K562 (cell line): ENCODE measurements around the gene BAG2. TPM values are rescaled to one million over a fixed set of nuclear protein-coding genes. Genes with fewer than 3 reads are reported as not detected.
A peak's percentile ranks its signal among the peaks of the same experiment; 100 is the strongest.

ENCODE experiments used
- BRD4 ChIP-seq: fragments of 200-600 bp; sonication (generic); IDR thresholded peaks from 2 replicates; pipeline ENCODE4 v1.6.1; 2017; ENCODE audit warnings: inconsistent platforms
- BRF2 ChIP-seq: IDR thresholded peaks from 3 replicates; pipeline ENCODE4 v1.6.1; 2011; ENCODE audit warnings: borderline replicate concordance, mild to moderate bottlenecking; ENCODE audit not compliant: insufficient read length, insufficient read depth
- POLR2B ChIP-seq: fragments of 450-650 bp; IDR thresholded peaks from 2 replicates; pipeline ENCODE4 v1.6.1; 2018; ENCODE audit warnings: low read depth; ENCODE audit not compliant: partially characterized antibody
- RBM15 ChIP-seq: fragments of 200-400 bp; formaldehyde crosslinking; IDR thresholded peaks from 2 replicates; pipeline ENCODE4 v1.6.1; 2018; ENCODE audit warnings: mild to moderate bottlenecking, low read length, moderate library complexity; ENCODE audit not compliant: insufficient read depth
- XRCC5 ChIP-seq: fragments of 200-400 bp; formaldehyde crosslinking; IDR thresholded peaks from 2 replicates; pipeline ENCODE4 v1.6.1; 2017; ENCODE audit warnings: low read depth, mild to moderate bottlenecking, low read length
- ZNF444 ChIP-seq: fragments of 250-450 bp; sonication (Bioruptor Pico); IDR thresholded peaks from 2 replicates; pipeline ENCODE4 v1.4.0; 2020; ENCODE audit warnings: mild to moderate bottlenecking, moderate library complexity
- polyA plus RNA-seq, 8 experiments: library from polyadenylated mRNA; depleted of rRNA in 4 of 8; stranded (reverse) in 5 of 8; unstranded in 3 of 8; fragments of >200 nt; fragmentation: Nextera tagmentation in 2 of 8; fragmentation: Illumina TruSeq in 1 of 8; extraction: Ambion mirVana in 2 of 8; extraction: Trizol in 1 of 8; gene quantifications; 2 replicates each; pipeline versions ENCODE4 v1.2.1 to v1.2.3, GENCODE V29; 2011 to 2014; ENCODE audit warnings: inconsistent platforms in 1 of 8, missing spikeins in 1 of 8
- total RNA-seq, 7 experiments: library from RNA; depleted of rRNA in 6 of 7; stranded (reverse); fragments of >200 nt in 6 of 7; fragmentation: Illumina TruSeq in 2 of 7; extraction: Trizol in 2 of 7; gene quantifications; 2 replicates each; pipeline versions ENCODE4 v1.2.1 to v1.2.3, GENCODE V29; 2011 to 2021; ENCODE audit warnings: low replicate concordance in 1 of 7
- TF ChIP-seq, protein P1 (sequence below): sonication (generic); formaldehyde crosslinking; IDR thresholded peaks from 2 replicates; pipeline ENCODE4 v1.8.1; 2023; ENCODE audit warnings: missing genetic modification reagents, mild to moderate bottlenecking, borderline replicate concordance
- TF ChIP-seq, protein P2 (sequence below): fragments of 200-600 bp; sonication (generic); IDR thresholded peaks from one replicate; pipeline ENCODE4 v1.6.1; 2012; ENCODE audit warnings: mild to moderate bottlenecking, low read depth, low read length, inconsistent platforms

Gene BAG2
- total and polyA plus RNA-seq, 9 of the 15 experiments (the other 6 are each of a cell fraction or from before 2014, with no cell fraction given): 12.8 to 20.7 (median 17.6) TPM

GRCh38 chr6:57172136-57173055, at the start of gene BAG2 (continued):
- TF ChIP-seq, protein P1, sequence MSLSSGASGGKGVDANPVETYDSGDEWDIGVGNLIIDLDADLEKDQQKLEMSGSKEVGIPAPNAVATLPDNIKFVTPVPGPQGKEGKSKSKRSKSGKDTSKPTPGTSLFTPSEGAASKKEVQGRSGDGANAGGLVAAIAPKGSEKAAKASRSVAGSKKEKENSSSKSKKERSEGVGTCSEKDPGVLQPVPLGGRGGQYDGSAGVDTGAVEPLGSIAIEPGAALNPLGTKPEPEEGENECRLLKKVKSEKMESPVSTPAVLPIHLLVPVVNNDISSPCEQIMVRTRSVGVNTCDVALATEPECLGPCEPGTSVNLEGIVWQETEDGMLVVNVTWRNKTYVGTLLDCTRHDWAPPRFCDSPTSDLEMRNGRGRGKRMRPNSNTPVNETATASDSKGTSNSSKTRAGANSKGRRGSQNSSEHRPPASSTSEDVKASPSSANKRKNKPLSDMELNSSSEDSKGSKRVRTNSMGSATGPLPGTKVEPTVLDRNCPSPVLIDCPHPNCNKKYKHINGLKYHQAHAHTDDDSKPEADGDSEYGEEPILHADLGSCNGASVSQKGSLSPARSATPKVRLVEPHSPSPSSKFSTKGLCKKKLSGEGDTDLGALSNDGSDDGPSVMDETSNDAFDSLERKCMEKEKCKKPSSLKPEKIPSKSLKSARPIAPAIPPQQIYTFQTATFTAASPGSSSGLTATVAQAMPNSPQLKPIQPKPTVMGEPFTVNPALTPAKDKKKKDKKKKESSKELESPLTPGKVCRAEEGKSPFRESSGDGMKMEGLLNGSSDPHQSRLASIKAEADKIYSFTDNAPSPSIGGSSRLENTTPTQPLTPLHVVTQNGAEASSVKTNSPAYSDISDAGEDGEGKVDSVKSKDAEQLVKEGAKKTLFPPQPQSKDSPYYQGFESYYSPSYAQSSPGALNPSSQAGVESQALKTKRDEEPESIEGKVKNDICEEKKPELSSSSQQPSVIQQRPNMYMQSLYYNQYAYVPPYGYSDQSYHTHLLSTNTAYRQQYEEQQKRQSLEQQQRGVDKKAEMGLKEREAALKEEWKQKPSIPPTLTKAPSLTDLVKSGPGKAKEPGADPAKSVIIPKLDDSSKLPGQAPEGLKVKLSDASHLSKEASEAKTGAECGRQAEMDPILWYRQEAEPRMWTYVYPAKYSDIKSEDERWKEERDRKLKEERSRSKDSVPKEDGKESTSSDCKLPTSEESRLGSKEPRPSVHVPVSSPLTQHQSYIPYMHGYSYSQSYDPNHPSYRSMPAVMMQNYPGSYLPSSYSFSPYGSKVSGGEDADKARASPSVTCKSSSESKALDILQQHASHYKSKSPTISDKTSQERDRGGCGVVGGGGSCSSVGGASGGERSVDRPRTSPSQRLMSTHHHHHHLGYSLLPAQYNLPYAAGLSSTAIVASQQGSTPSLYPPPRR (CRISPR knock-in tag): peak; percentile 43; the same call in 1 of the 2 replicates
- no peak for TF ChIP-seq RBM15
- no peak for TF ChIP-seq BRF2
- TF ChIP-seq, protein P2, sequence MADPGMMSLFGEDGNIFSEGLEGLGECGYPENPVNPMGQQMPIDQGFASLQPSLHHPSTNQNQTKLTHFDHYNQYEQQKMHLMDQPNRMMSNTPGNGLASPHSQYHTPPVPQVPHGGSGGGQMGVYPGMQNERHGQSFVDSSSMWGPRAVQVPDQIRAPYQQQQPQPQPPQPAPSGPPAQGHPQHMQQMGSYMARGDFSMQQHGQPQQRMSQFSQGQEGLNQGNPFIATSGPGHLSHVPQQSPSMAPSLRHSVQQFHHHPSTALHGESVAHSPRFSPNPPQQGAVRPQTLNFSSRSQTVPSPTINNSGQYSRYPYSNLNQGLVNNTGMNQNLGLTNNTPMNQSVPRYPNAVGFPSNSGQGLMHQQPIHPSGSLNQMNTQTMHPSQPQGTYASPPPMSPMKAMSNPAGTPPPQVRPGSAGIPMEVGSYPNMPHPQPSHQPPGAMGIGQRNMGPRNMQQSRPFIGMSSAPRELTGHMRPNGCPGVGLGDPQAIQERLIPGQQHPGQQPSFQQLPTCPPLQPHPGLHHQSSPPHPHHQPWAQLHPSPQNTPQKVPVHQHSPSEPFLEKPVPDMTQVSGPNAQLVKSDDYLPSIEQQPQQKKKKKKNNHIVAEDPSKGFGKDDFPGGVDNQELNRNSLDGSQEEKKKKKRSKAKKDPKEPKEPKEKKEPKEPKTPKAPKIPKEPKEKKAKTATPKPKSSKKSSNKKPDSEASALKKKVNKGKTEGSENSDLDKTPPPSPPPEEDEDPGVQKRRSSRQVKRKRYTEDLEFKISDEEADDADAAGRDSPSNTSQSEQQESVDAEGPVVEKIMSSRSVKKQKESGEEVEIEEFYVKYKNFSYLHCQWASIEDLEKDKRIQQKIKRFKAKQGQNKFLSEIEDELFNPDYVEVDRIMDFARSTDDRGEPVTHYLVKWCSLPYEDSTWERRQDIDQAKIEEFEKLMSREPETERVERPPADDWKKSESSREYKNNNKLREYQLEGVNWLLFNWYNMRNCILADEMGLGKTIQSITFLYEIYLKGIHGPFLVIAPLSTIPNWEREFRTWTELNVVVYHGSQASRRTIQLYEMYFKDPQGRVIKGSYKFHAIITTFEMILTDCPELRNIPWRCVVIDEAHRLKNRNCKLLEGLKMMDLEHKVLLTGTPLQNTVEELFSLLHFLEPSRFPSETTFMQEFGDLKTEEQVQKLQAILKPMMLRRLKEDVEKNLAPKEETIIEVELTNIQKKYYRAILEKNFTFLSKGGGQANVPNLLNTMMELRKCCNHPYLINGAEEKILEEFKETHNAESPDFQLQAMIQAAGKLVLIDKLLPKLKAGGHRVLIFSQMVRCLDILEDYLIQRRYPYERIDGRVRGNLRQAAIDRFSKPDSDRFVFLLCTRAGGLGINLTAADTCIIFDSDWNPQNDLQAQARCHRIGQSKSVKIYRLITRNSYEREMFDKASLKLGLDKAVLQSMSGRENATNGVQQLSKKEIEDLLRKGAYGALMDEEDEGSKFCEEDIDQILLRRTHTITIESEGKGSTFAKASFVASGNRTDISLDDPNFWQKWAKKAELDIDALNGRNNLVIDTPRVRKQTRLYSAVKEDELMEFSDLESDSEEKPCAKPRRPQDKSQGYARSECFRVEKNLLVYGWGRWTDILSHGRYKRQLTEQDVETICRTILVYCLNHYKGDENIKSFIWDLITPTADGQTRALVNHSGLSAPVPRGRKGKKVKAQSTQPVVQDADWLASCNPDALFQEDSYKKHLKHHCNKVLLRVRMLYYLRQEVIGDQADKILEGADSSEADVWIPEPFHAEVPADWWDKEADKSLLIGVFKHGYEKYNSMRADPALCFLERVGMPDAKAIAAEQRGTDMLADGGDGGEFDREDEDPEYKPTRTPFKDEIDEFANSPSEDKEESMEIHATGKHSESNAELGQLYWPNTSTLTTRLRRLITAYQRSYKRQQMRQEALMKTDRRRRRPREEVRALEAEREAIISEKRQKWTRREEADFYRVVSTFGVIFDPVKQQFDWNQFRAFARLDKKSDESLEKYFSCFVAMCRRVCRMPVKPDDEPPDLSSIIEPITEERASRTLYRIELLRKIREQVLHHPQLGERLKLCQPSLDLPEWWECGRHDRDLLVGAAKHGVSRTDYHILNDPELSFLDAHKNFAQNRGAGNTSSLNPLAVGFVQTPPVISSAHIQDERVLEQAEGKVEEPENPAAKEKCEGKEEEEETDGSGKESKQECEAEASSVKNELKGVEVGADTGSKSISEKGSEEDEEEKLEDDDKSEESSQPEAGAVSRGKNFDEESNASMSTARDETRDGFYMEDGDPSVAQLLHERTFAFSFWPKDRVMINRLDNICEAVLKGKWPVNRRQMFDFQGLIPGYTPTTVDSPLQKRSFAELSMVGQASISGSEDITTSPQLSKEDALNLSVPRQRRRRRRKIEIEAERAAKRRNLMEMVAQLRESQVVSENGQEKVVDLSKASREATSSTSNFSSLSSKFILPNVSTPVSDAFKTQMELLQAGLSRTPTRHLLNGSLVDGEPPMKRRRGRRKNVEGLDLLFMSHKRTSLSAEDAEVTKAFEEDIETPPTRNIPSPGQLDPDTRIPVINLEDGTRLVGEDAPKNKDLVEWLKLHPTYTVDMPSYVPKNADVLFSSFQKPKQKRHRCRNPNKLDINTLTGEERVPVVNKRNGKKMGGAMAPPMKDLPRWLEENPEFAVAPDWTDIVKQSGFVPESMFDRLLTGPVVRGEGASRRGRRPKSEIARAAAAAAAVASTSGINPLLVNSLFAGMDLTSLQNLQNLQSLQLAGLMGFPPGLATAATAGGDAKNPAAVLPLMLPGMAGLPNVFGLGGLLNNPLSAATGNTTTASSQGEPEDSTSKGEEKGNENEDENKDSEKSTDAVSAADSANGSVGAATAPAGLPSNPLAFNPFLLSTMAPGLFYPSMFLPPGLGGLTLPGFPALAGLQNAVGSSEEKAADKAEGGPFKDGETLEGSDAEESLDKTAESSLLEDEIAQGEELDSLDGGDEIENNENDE: no peak
- no peak for TF ChIP-seq BRD4
- TF ChIP-seq POLR2B: peak; percentile 86
- no peak for TF ChIP-seq XRCC5
- no peak for TF ChIP-seq ZNF444
